Ishikawa (cell line): ENCODE measurements around the gene ZNF282.

ENCODE experiments used
- CEBPB ChIP-seq: IDR thresholded peaks from 2 replicates; pipeline ENCODE4 v1.6.1; 2012
- CREB1 ChIP-seq: IDR thresholded peaks from 2 replicates; pipeline ENCODE4 v1.6.1; 2012; ENCODE audit warnings: low read depth
- EGR1 ChIP-seq: IDR thresholded peaks from 2 replicates; pipeline ENCODE4 v1.6.1; 2012
- EP300 ChIP-seq: IDR thresholded peaks from 2 replicates; pipeline ENCODE4 v1.6.1; 2012; ENCODE audit warnings: borderline replicate concordance
- FOXM1 ChIP-seq: IDR thresholded peaks from 2 replicates; pipeline ENCODE4 v1.6.1; 2012; ENCODE audit warnings: low read depth, borderline replicate concordance
- NFIC ChIP-seq: IDR thresholded peaks from 2 replicates; pipeline ENCODE4 v1.6.1; 2012
- RAD21 ChIP-seq: IDR thresholded peaks from 2 replicates; pipeline ENCODE4 v1.6.1; 2012; ENCODE audit warnings: low read depth
- REST ChIP-seq: IDR thresholded peaks from 2 replicates; pipeline ENCODE4 v1.6.1; 2012; ENCODE audit warnings: low read depth, mild to moderate bottlenecking
- TAF1 ChIP-seq: IDR thresholded peaks from 2 replicates; pipeline ENCODE4 v1.6.1; 2012; ENCODE audit warnings: low read depth, mild to moderate bottlenecking
- TCF12 ChIP-seq: IDR thresholded peaks from 2 replicates; pipeline ENCODE4 v1.6.1; 2012; ENCODE audit warnings: low read depth
- TEAD4 ChIP-seq: IDR thresholded peaks from 2 replicates; pipeline ENCODE4 v1.6.1; 2012
- USF1 ChIP-seq: IDR thresholded peaks from 2 replicates; pipeline ENCODE4 v1.6.1; 2012
- YY1 ChIP-seq: IDR thresholded peaks from 2 replicates; pipeline ENCODE4 v1.6.1; 2012; ENCODE audit warnings: low read depth
- ZBTB7A ChIP-seq: IDR thresholded peaks from 2 replicates; pipeline ENCODE4 v1.6.1; 2012; ENCODE audit warnings: low read depth
- TF ChIP-seq, protein P1 (sequence below): IDR thresholded peaks from 2 replicates; pipeline ENCODE4 v1.6.1; 2012

Gene ZNF282

DNA sequence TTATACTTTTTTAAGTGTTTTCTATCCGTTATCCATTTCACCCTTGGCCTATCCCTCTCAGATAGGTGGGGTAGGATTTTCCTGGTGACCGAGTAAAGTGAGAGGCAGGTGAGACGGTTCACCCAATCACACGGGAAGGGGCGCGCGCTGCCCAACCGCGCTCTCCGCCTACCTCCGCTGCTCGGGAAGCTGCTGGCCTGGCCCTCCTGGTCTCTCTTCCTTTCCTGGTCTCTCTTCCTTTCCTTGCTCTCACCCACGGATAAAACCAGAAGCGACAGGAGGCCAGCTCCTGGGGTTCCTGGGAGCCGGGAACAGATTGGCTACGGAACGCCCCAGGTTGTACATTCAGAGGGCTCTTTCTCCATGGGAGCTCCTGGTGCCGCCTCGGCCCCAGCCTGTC, 29.8 kb downstream of the ZNF282 start:
- TF ChIP-seq, protein P1, sequence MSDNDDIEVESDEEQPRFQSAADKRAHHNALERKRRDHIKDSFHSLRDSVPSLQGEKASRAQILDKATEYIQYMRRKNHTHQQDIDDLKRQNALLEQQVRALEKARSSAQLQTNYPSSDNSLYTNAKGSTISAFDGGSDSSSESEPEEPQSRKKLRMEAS, result no peak
- TF ChIP-seq USF1, result no peak
- TF ChIP-seq EP300, result no peak
- no peak for TF ChIP-seq YY1
- no peak for TF ChIP-seq RAD21
- no peak for TF ChIP-seq CEBPB
- no peak for TF ChIP-seq TCF12
- TF ChIP-seq FOXM1, result no peak
- TF ChIP-seq ZBTB7A, result no peak
- TF ChIP-seq EGR1, result no peak
- TF ChIP-seq TAF1, result no peak
- TF ChIP-seq NFIC, result no peak
- no peak for TF ChIP-seq TEAD4
- no peak for TF ChIP-seq REST
- TF ChIP-seq CREB1, result no peak

GRCh38 chr7:149225656-149226055, 30.3 kb downstream of the ZNF282 start:
- no peak for TF ChIP-seq REST
- TF ChIP-seq NFIC, result no peak

- no peak for TF ChIP-seq ZBTB7A
- no peak for TF ChIP-seq RAD21
- TF ChIP-seq YY1, result no peak
These were observed 31.6 kb downstream of the ZNF282 start for GRCh38 chr7:149226840-149227494.

GRCh38 chr7:149228831-149229471, 33.6 kb downstream of the ZNF282 start:
- TF ChIP-seq RAD21 (no peak), TAF1 (no peak), TEAD4 (no peak), REST (no peak), EGR1 (no peak), FOXM1 (no peak), CEBPB (no peak), EP300 (no peak), CREB1 (no peak), USF1 (no peak), YY1 (no peak), ZBTB7A (no peak), TCF12 (no peak), NFIC (no peak)

- TF ChIP-seq NFIC, result no peak
- TF ChIP-seq, protein P1, result no peak
- no peak for TF ChIP-seq TEAD4
- TF ChIP-seq CREB1, result no peak
- no peak for TF ChIP-seq TAF1
- TF ChIP-seq REST, result no peak
- TF ChIP-seq CEBPB, result no peak
- no peak for TF ChIP-seq EGR1
- no peak for TF ChIP-seq RAD21
- no peak for TF ChIP-seq YY1
- no peak for TF ChIP-seq FOXM1
- TF ChIP-seq ZBTB7A, result no peak
These were observed 34.2 kb downstream of the ZNF282 start for GRCh38 chr7:149229526-149229925.
